GM12878 (cell line): ENCODE measurements around the gene ZCCHC8. TPM values are rescaled to one million over a fixed set of nuclear protein-coding genes. Genes with fewer than 3 reads are reported as not detected.

Experiments used
- CHD1 ChIP-seq: IDR thresholded peaks from 2 replicates; pipeline ENCODE4 v1.6.1; 2012; ENCODE audit warnings: low read depth, low read length, improper control_type of control experiment
- CHD4 ChIP-seq: fragments of 200-600 bp; sonication (generic); IDR thresholded peaks from 2 replicates; pipeline ENCODE4 v1.6.1; 2016; ENCODE audit warnings: mild to moderate bottlenecking
- CREM ChIP-seq: IDR thresholded peaks from 2 replicates; pipeline ENCODE4 v1.6.1; 2014; ENCODE audit warnings: antibody characterized with exemption, low read depth
- HDAC6 ChIP-seq: fragments of 200-600 bp; sonication (generic); IDR thresholded peaks from one replicate; pipeline ENCODE4 v1.8.0; 2017; ENCODE audit warnings: antibody characterized with exemption; ENCODE audit not compliant: unreplicated experiment
- HDGF ChIP-seq: fragments of 450-650 bp; IDR thresholded peaks from 2 replicates; pipeline ENCODE4 v1.6.1; 2016; ENCODE audit warnings: antibody characterized with exemption
- KLF5 ChIP-seq: fragments of 450-650 bp; IDR thresholded peaks from 2 replicates; pipeline ENCODE4 v1.6.1; 2014; ENCODE audit warnings: mild to moderate bottlenecking; ENCODE audit not compliant: partially characterized antibody
- MTA2 ChIP-seq: fragments of 450-650 bp; IDR thresholded peaks from 2 replicates; pipeline ENCODE4 v1.6.1; 2016; ENCODE audit warnings: low read depth, mild to moderate bottlenecking, moderate library complexity
- NRF1 ChIP-seq: conservative IDR thresholded peaks from 2 replicates; pipeline ENCODE4 v1.6.1; 2011; ENCODE audit warnings: mild to moderate bottlenecking, low read depth, low read length, improper control_type of control experiment
- RAD51 ChIP-seq: fragments of 450-650 bp; IDR thresholded peaks from 2 replicates; pipeline ENCODE4 v1.6.1; 2016; ENCODE audit warnings: moderate library complexity, mild to moderate bottlenecking, inconsistent platforms
- RBBP5 ChIP-seq: fragments of 200-600 bp; sonication (generic); conservative IDR thresholded peaks from 2 replicates; pipeline ENCODE4 v1.6.1; 2016
- SMAD1 ChIP-seq: fragments of 450-650 bp; IDR thresholded peaks from 2 replicates; pipeline ENCODE4 v1.6.1; 2018; ENCODE audit warnings: mild to moderate bottlenecking, low read depth; ENCODE audit not compliant: partially characterized antibody
- SMARCA5 ChIP-seq: fragments of 450-650 bp; IDR thresholded peaks from 2 replicates; pipeline ENCODE4 v1.6.1; 2017; ENCODE audit warnings: mild to moderate bottlenecking
- SREBF2 ChIP-seq: IDR thresholded peaks from 2 replicates; pipeline ENCODE4 v1.6.1; 2012; ENCODE audit warnings: mild to moderate bottlenecking, low read length
- YBX1 ChIP-seq: fragments of 450-650 bp; IDR thresholded peaks from 2 replicates; pipeline ENCODE4 v1.6.1; 2016; ENCODE audit warnings: antibody characterized with exemption
- polyA plus RNA-seq, 11 experiments: library from polyadenylated mRNA; depleted of rRNA in 4 of 11; unstranded in 6 of 11; stranded (reverse) in 5 of 11; fragments of >200 nt; fragmentation: Nextera tagmentation in 4 of 11; fragmentation: Illumina TruSeq in 1 of 11; extraction: Ambion mirVana in 4 of 11; extraction: Trizol in 1 of 11; gene quantifications; 1 replicate in 1 of 11; 2 replicates in 10 of 11; pipeline versions ENCODE4 v1.2.1 to v1.2.3, GENCODE V29; 2011 to 2016; ENCODE audit warnings: inconsistent platforms in 2 of 11, missing spikeins in 2 of 11, low read depth in 1 of 11
- total RNA-seq, 4 experiments: library from RNA; depleted of rRNA in 3 of 4; stranded (reverse); fragments of >200 nt in 3 of 4; fragmentation: Illumina TruSeq in 1 of 4; extraction: Trizol in 1 of 4; gene quantifications; 2 replicates each; pipeline versions ENCODE4 v1.2.1 to v1.2.3, GENCODE V29; 2013 to 2021
- TF ChIP-seq, protein P1 (sequence below): IDR thresholded peaks from 2 replicates; pipeline ENCODE4 v1.6.1; 2011; ENCODE audit warnings: borderline replicate concordance, low read depth, mild to moderate bottlenecking, moderate library complexity, mixed read lengths, low read length; ENCODE audit not compliant: insufficient read depth; ENCODE audit errors: extremely low read length
- TF ChIP-seq, protein P2 (sequence below): fragments of 450-650 bp; IDR thresholded peaks from 2 replicates; pipeline ENCODE4 v1.6.1; 2017; ENCODE audit warnings: low read depth, mild to moderate bottlenecking, moderate library complexity
- TF ChIP-seq, protein P3 (sequence below): fragments of 450-650 bp; formaldehyde crosslinking; IDR thresholded peaks from 2 replicates; pipeline ENCODE4 v1.5.0; 2022; ENCODE audit warnings: mild to moderate bottlenecking, missing genetic modification characterization
- TF ChIP-seq, protein P4 (sequence below): fragments of 450-650 bp; IDR thresholded peaks from 2 replicates; pipeline ENCODE4 v1.6.1; 2014; ENCODE audit warnings: mild to moderate bottlenecking
- TF ChIP-seq, protein P5 (sequence below), 3 experiments: IDR thresholded peaks in 2 of 3; conservative IDR thresholded peaks in 1 of 3; 2 replicates each; pipeline ENCODE4 v1.5.1; 2011; ENCODE audit warnings: low read depth in 3 of 3, low read length in 3 of 3, mild to moderate bottlenecking in 3 of 3, control low read depth in 2 of 3, moderate library complexity in 2 of 3, inconsistent platforms in 1 of 3, mixed read lengths in 1 of 3; ENCODE audit not compliant: control insufficient read depth in 2 of 3, insufficient read depth in 1 of 3; ENCODE audit errors: extremely low read depth in 1 of 3
- TF ChIP-seq, protein P6 (sequence below): fragments of 150-350 bp; IDR thresholded peaks from 2 replicates; pipeline ENCODE4 v1.6.1; 2014; ENCODE audit warnings: mild to moderate bottlenecking, low read depth, low read length

Gene ZCCHC8
- total and polyA plus RNA-seq, 10 of the 15 experiments (the other 5 are each of a cell fraction or from before 2014, with no cell fraction given) = 8.8 to 34.8 (median 21.7) TPM

DNA sequence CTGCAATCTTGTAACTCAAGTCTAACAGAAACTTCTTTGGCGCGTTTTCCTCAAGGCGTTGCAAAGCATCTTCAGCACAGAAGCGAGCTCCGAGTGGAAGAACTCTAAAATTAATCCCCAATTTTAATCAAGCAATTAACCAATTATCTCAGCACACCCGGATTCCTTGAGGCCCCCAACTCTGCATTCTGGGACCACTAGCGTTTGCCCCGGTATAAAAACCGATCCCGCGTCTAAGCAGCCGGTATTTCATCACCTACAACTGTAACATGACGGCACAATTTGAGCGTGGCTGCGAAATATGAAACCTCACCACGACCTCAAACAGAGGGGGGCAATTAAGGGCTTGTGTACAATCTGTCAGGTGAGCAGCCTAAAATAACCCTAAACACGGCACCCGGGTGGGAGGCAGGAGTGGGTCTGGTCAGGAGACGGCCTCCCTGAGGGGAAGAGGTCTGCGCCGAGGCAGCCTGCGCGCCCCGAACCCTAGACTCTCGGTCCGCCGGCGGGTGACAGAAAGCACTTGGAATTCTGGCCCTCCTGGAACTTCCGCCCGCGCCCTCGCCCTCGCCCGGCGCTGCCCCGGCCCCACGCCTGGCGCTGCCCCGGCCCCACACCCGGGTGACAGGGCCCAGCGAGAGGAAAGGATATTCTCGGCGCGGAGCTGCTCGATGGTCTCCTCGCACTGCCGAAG, 594 bp downstream of the ZCCHC8 start (continued):
- TF ChIP-seq KLF5 (no peak), HDGF (no peak), YBX1 (no peak), RAD51 (peak; percentile 34; the same call in 1 of the 2 replicates), SMARCA5 (0 out of 2 replicates have a peak, but pooled peaks have one; percentile 3), NRF1 (no peak), MTA2 (no peak), RBBP5 (no peak), CREM (peak; percentile 76), HDAC6 (no peak), CHD1 (0 out of 2 replicates have a peak, but pooled peaks have one; percentile 72), SMAD1 (no peak), SREBF2 (no peak), CHD4 (no peak)
- TF ChIP-seq, protein P1, sequence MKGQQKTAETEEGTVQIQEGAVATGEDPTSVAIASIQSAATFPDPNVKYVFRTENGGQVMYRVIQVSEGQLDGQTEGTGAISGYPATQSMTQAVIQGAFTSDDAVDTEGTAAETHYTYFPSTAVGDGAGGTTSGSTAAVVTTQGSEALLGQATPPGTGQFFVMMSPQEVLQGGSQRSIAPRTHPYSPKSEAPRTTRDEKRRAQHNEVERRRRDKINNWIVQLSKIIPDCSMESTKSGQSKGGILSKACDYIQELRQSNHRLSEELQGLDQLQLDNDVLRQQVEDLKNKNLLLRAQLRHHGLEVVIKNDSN = no peak
- TF ChIP-seq, protein P2, sequence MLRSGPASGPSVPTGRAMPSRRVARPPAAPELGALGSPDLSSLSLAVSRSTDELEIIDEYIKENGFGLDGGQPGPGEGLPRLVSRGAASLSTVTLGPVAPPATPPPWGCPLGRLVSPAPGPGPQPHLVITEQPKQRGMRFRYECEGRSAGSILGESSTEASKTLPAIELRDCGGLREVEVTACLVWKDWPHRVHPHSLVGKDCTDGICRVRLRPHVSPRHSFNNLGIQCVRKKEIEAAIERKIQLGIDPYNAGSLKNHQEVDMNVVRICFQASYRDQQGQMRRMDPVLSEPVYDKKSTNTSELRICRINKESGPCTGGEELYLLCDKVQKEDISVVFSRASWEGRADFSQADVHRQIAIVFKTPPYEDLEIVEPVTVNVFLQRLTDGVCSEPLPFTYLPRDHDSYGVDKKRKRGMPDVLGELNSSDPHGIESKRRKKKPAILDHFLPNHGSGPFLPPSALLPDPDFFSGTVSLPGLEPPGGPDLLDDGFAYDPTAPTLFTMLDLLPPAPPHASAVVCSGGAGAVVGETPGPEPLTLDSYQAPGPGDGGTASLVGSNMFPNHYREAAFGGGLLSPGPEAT = no peak
- TF ChIP-seq, protein P3, sequence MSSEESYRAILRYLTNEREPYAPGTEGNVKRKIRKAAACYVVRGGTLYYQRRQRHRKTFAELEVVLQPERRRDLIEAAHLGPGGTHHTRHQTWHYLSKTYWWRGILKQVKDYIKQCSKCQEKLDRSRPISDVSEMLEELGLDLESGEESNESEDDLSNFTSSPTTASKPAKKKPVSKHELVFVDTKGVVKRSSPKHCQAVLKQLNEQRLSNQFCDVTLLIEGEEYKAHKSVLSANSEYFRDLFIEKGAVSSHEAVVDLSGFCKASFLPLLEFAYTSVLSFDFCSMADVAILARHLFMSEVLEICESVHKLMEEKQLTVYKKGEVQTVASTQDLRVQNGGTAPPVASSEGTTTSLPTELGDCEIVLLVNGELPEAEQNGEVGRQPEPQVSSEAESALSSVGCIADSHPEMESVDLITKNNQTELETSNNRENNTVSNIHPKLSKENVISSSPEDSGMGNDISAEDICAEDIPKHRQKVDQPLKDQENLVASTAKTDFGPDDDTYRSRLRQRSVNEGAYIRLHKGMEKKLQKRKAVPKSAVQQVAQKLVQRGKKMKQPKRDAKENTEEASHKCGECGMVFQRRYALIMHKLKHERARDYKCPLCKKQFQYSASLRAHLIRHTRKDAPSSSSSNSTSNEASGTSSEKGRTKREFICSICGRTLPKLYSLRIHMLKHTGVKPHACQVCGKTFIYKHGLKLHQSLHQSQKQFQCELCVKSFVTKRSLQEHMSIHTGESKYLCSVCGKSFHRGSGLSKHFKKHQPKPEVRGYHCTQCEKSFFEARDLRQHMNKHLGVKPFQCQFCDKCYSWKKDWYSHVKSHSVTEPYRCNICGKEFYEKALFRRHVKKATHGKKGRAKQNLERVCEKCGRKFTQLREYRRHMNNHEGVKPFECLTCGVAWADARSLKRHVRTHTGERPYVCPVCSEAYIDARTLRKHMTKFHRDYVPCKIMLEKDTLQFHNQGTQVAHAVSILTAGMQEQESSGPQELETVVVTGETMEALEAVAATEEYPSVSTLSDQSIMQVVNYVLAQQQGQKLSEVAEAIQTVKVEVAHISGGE (CRISPR knock-in tag) = no peak
- TF ChIP-seq, protein P4, sequence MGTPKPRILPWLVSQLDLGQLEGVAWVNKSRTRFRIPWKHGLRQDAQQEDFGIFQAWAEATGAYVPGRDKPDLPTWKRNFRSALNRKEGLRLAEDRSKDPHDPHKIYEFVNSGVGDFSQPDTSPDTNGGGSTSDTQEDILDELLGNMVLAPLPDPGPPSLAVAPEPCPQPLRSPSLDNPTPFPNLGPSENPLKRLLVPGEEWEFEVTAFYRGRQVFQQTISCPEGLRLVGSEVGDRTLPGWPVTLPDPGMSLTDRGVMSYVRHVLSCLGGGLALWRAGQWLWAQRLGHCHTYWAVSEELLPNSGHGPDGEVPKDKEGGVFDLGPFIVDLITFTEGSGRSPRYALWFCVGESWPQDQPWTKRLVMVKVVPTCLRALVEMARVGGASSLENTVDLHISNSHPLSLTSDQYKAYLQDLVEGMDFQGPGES = no peak
- TF ChIP-seq, protein P5, sequence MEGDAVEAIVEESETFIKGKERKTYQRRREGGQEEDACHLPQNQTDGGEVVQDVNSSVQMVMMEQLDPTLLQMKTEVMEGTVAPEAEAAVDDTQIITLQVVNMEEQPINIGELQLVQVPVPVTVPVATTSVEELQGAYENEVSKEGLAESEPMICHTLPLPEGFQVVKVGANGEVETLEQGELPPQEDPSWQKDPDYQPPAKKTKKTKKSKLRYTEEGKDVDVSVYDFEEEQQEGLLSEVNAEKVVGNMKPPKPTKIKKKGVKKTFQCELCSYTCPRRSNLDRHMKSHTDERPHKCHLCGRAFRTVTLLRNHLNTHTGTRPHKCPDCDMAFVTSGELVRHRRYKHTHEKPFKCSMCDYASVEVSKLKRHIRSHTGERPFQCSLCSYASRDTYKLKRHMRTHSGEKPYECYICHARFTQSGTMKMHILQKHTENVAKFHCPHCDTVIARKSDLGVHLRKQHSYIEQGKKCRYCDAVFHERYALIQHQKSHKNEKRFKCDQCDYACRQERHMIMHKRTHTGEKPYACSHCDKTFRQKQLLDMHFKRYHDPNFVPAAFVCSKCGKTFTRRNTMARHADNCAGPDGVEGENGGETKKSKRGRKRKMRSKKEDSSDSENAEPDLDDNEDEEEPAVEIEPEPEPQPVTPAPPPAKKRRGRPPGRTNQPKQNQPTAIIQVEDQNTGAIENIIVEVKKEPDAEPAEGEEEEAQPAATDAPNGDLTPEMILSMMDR (IDR thresholded peaks at IDR 0.05 in 2 of 3, conservative IDR thresholded peaks at IDR 0.05 in 1 of 3; ENCODE audit: control insufficient read depth in 2 of 3, extremely low read depth in 1 of 3, insufficient read depth in 1 of 3, low read depth in 3 of 3, low read length in 3 of 3) = no peak
- TF ChIP-seq, protein P6, sequence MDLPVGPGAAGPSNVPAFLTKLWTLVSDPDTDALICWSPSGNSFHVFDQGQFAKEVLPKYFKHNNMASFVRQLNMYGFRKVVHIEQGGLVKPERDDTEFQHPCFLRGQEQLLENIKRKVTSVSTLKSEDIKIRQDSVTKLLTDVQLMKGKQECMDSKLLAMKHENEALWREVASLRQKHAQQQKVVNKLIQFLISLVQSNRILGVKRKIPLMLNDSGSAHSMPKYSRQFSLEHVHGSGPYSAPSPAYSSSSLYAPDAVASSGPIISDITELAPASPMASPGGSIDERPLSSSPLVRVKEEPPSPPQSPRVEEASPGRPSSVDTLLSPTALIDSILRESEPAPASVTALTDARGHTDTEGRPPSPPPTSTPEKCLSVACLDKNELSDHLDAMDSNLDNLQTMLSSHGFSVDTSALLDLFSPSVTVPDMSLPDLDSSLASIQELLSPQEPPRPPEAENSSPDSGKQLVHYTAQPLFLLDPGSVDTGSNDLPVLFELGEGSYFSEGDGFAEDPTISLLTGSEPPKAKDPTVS = no peak
